HG02885 (cell line): ENCODE measurements around the gene PCNX4.
"Not testable (repeated sequence)": the region's sequence is repeated elsewhere in the genome, so short reads cannot be mapped to it uniquely, and the experiment has no call there.

Source experiments
- ATAC-seq: cut with Tn5 transposase; IDR thresholded peaks from one replicate; pipeline ENCODE4 v1.9.1; 2021; ENCODE audit warnings: mild to moderate bottlenecking; ENCODE audit not compliant: unreplicated experiment, poor library complexity

The PCNX4 gene

DNA sequence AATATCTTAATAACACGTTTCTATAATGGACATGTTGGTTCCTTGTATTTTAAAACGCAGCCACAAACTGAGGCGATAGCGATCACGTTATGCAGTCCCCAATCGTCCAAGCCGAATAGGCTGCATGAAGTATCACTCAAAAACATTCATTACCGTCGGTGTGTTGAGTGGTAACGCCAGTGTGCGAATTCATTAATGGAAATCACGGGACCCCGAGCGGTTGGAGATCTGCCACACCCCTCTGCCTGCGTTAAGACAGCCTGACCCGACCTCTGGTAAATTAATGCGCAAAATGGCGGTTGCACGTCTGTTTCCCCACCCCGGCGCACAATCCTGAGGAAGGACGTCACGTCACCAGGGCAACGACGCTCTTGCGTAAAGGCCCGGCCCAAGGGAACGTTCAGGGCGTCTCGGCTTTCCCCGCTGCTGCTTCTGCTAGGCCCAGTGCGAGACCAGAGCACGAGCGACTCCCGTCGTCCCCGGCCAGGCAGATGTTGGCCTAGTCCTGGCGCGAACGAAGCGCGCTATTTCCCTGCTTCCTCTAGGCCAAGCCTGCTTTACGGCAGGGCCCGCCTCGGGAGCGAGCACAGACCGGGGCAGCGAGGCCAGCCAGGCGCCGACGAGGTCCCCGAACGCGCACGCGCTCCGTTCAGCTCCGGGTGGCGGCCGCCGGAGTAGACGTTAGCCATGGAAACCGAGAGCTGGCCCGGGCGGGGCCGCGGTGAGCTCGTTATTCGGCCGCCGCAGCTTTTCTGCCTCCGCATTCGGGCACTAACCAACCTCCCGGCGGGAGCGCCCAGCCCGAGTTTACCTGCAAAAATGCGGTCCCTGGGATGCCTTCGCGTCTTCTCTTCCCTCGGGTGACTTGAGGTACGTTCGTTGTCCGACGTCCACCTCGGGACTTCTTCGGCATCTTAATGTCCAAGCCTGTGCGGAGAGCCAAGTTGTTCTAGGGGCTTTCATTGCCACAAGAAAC, at the start of gene PCNX4:
Gene PCNX4, plus strand, starts transcription at position 374 of the 976 bp plus-strand sequence. CDS start 15,716 bp downstream, outside the sequence.
- peak; percentile 97 for ATAC-seq

DNA sequence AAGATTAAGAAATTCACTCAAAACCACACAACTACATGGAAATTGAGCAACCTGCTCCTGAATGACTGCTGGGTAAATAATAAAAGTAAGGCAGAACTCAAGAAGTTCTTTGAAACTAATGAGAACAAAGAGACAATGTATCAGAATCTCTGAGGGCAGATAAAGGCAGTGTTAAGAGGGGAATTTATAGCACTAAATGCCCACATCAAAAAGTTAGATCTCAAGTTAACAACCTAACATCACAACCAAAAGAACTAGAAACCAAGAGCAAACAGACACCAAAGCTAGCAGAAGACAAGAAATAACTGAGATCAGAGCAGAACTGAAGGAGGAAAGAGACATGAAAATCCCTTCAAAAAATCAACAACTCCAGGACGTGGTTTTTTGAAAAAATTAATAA, 43.7 kb upstream of the PCNX4 start:
- ATAC-seq: not testable (repeated sequence)

DNA sequence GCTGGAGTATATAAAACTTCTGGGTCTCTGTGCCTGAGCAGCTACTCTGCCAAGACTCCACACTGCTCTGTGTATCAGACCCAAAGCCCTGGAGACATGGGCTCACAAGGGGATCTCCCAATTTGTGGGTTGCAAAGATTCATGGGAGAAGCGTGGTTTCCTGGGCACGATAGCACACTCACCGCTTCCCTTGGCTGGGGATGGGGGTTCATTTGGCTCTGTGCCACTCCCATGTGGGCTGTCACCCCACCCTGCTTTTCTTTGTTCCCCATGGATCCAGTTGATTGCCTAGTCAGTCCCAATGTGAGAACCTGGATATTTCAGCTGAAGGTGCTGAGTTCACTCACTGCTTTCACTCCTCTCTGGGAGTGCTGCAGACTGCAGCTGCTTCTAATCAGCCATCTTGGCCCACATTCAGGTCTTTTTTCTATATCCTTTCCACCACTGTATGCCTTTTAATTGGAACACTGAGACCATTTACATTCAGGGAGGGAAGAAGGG, 40.0 kb upstream of the PCNX4 start:
- no peak for ATAC-seq

DNA sequence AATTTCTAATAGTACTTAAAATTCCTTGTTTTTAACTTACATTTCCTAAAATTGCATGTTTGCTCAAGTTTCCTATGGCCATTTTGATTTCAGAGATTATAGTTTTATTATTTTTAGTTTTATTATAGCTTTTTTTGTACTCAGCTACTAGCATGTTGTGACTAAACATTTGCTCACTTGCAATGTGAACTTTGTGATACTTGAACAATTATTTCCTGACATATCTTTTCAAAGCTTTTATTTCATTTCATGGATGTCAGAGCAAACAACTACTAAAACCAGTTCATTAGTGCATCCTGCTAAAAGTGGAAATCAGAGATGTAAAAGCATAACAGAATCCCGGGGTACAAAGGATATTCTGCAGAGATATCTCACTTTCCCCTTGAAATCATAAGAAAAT, 33.6 kb upstream of the PCNX4 start:
- no peak for ATAC-seq

DNA sequence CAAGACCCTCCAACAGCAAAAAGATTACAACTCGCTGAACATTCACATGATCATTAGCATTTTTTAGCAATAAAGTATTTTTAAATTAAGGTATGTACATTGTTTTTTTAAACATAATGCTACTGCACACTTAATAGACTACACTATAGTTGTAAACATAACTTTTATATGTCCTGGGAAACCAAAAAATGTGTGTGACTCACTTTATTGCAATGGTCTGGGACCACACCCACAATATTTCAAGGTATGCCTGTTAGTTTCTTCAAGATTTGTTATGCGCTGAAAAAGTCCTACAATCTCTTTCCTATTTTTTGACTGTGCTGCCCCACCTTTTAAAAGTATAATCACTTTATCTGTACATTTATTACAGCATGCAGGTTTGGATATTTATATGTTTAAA, 30.4 kb upstream of the PCNX4 start:
- ATAC-seq: no peak

DNA sequence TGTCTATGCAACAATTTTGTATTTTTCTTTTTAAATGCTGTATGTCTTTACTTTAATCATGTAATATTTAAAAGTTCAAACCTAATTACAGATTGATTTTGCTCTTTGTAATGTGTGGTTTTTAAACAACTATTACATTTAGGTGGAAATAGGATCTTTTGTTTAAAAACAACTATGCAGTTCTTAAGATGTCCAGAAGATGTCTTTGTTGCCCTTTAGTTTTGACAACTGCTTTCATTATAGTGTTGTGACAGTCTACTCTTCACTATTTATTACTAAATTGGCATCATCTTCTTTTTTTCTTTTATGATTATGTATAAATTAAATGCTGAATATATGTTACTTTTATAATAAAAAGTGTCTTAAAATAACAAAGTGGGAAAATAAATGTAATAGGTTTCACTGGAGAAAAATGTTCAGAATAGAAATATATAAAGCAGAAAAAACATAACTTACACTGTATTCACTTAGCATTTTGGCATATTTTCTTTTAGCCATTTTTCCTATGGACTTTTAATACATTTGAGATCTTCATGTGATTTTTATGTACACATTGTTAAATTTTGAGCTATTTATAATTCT, 27.1 kb upstream of the PCNX4 start:
- peak; percentile 79 for ATAC-seq

DNA sequence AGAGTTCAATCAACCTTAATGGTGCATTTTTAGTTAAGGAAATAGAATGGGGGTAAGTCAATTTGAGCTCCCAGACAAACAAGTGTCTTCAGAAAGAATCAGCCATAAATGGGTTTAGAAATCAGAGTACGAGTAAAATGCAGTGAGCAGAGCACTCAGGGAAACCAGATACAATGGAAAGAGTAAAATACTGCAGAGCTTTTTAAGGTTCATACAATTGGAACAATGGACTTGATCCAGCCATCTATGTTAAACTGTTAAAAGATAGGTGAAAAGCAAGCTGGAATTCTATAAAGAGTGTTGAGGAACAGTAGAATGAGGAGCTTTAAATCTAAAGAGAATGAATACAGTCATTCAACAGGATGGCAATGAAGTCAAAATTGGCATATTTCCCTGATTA, 23.8 kb upstream of the PCNX4 start:
- no peak for ATAC-seq

DNA sequence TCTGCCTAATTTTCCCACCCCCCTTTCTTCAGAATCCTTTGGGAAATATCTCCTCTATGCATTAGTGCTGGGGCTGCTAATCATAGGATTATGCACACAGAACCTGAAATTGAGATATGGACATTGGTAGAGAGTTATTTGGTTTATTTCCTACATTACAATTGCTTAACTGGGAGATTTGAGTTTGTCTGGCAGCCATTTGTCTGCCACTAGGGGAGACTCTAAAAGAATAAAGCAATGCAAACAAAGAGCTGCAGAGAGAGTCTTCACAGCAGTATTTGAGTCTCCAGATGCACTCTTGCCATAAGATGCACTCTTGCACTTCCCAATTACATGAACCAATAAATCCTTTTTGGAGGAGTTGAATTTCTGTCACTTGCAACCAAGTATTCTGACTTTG, 12.0 kb upstream of the PCNX4 start:
- ATAC-seq: no peak

DNA sequence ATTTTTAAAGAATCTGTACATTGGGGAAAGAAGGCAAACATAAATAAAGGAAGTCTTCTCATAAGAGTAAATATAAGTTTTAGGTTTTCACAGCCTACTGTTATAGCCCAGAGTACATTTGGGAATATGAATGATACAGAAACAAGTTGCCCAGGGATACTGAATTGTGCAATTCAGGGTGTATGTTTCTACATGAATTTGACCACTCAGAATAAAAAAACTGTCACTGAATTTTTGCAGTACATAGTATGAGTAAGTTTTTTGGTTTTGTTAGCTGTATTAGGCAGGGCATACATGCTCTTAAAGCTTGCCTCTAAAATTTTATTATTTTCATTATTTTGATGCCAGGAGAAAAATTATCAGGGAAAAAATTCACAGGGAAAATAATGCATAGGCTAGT, 6.6 kb upstream of the PCNX4 start:
- ATAC-seq: no peak

DNA sequence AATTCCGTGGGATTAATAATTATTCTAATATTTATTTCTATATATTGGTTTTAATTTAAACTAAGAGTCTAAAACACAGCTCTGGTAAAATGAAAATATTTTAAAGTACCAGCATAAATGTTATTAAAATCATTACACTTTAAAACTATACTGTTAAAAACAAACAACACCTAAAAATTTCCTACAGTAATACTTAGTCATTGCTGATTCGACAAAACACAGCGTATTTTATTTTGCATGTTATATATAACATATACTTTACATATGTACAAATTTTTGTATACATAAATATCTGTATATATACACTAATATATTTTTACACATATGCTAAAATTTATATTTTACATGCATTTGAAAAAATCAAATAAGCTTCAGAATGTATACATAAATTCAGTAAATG, 6.0 kb upstream of the PCNX4 start:
- ATAC-seq: no peak

DNA sequence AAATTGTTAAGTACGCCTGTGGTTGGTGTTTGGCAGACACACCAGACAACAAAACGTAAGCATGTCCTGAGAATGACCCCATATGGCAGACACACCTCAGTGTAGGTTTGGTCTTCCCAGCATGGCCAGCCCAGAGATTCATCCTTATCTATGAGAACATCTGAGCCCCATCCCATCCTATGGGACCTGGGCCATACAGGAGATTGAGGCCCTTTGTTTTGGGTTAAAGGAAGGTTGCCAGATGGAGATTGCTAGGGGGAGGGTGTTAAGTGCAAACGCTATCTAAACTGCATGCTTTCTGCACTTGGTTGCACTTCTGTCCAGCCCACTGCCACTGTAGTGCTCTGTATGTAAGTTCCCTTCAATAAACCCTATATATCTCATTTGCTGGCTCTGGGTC, 4.1 kb upstream of the PCNX4 start:
- no peak for ATAC-seq

DNA sequence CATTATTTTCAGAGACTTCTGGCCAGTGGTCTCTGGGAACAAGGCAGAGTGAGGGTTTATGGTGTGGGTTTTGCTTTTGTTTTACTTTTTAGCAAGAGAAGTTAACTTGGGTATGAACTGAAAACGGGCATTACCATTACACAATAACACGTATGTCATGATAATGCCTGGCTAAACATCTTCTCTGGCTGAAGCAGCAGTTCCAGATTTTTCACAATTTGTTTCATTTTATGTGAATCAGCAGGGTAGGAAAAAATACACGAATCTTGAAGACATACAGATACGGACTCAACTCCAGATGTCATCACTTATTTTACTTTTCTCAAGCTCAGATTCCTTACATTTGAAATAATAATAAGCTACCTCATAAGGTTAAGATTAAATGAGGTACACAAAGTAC, 2.5 kb upstream of the PCNX4 start:
- ATAC-seq: no peak

DNA sequence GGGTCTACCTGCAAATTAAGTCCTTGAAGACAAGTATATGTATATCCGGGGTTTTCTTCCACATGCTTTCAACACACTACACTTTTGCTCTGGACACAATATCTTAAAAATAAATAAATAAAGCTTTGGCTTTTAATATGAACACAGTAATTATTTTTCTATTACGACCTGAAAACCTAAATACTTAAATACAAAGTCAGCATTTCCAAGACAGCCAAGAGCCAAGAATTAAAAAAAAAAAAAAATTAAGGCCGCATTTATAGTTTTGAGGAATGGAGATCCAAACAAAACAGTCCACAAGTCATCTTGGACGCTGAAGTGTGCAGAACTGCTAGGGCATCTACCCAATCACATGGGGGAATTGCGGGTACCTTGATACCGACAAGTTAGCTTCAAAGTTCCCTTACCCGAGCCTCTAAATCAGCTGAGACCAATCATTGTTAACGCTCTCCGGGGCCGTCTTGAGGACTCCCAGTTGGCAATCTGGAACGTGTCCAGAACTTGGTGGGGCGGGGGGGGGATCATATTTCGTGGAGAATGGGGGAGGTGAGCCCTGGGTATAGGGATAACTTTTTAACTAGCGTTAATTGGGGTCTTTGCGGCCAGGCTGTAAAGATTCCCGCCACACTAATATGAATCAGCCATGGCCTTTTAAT, 731 bp upstream of the PCNX4 start:
- no peak for ATAC-seq

DNA sequence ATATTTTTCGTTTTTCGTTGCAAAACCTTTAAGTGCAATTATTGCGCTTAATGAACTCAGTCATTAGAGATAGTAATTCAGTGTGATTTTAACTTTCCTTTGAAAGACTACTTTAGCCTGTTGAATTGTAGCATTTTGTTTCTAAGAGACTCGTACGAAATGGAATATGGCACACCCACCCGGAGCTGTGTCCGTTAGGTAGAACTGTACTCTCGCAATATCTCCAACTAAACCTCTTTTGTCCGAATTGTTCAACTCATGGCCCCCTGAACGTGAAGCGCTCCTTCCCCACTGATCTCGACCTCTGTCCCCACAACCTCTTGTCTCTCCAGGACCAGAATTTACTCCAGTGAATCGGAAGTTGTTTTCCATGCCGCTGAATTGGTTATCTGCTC, 800 bp downstream of the PCNX4 start:
- ATAC-seq: no peak

DNA sequence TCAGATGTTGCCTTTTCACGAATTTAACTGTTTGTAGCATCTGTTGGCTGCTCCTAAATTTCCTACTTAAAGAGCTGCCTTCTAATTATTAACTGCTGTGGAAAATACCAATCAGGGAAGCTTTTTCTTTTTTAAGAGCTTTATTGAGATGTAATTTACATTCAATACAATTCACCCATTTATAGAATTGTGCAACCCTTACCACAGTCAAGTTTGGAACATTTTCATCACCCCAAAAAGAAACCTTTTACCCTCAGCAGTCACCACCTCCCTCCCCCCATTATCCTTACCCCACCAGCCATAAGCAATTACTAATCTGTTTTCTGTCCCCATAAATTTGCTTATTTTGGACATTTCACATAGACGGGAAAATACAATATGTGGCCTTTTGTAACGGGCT, 1.4 kb downstream of the PCNX4 start:
- no peak for ATAC-seq

DNA sequence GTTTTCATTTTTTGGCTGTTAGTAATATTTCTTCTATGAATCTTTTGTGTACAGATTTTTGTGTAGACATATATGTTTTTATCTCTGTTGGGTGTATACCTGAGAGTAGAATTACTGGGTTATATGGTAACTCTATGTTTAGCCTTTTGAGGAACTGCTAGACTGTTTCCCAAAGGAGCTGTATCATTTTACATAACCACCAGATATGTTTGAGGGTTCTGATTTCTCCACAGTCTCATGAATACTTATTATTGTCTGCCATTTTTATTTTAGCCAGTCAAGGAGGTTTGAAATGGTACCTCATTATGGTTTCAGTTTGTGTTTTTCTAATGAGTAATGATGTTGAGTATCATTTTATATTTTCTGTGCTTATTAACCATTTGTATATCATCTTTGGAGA, 1.9 kb downstream of the PCNX4 start:
- ATAC-seq: no peak

DNA sequence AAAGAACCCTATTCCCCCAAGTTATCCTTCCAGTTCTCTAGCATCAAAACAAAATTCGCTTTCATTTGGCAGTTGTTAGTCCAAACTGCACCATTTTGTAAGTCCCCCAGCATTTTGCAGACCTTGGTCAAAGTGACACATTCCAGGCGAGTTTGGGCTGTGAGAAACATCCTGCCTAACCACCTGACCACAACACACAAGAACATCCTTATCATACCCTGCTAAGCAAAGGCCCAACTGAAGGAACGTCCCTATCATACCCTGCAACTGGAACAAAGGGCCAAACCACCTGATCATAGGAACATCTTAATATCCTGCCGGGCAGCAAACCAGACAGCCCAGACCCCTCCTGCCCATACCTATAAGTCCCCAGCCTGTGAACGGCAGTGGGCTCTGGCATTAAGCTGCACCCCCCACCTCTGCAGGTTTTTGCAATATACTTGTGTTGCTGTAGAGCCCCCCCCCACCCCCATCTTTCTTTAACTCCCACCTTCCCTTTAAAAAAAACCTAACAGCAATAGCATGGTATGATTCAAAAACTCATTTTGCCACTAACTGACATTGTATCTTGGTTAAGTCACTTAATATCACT, 2.7 kb downstream of the PCNX4 start:
- no peak for ATAC-seq

DNA sequence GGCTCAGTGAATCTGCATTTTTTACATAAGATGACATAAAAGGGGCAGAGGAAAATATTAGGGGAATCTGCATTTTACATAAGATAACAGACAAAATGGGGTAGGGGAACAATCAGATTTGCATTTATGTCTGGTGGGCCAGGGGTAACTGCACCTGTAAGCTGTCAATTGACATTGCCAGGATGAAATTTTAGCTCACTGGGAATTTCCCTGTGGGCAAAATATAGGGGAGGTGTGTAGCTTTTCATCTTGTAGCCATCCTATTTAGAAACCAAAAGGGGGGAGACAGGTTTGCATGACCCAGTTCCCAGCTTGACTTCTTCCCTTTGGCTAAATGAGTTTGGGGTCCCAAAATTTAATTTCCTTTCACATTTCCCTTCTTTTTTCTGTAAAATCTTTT, 3.5 kb downstream of the PCNX4 start:
- ATAC-seq: no peak

DNA sequence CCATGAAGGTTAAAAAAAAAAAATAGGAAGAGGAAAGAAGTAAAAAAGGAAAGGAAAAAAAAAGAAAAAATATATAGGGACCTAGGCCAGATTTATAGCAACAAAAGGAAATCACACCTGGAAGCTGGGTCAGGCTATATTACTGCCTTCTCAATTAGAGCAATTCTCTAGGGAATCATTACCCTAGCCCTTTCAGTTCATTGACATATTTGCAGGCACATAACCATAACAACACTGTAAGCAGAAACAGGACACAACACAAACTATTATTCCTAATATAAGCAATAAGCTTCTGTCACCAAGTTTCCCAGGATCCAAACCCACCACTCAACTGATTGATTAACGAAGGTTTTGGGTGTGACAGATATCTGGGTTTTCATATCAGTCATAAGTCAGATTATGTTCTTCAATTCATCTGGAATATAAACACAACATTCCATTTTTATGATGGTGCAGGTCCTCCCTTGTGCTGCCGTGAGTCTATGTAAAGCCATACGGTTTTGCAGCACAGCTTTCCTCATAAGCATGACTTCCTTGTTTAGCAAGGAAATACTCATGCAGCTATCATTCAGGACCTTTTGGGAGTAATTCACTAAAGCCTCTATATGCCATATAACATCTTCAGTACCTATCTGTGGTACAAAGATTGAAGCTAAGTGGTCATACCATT, 4.2 kb downstream of the PCNX4 start:
- no peak for ATAC-seq

DNA sequence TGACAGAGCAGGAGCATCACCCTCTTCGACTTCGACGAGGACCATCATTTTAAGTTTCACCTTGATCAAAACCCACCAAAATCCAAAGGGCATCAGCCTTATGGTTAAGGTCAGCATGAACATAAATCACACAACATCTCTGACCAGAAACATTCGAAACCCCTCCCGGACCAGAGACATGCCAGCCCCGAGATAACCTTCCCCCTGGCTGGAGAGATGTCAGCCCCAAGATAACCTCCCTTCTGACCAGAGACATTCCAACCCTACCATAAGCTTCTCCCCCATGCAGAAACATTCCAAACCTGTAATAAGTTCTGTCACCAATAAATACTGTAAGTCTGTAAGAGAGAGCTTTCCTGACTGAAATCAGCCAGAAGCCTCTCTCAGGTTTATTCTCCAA, 6.3 kb downstream of the PCNX4 start:
- no peak for ATAC-seq
